SH-SY5Y (cell line): ENCODE measurements around the gene FOXJ3.

ENCODE experiments used
- GATA2 ChIP-seq: IDR thresholded peaks from 2 replicates; pipeline ENCODE4 v1.6.1; 2011; ENCODE audit warnings: mild to moderate bottlenecking, low read depth, low read length
- GATA3 ChIP-seq: IDR thresholded peaks from 2 replicates; pipeline ENCODE4 v1.6.1; 2011; ENCODE audit warnings: low read depth, mild to moderate bottlenecking, low read length, moderate library complexity

GRCh38 chr1:42240966-42241755, 93.9 kb downstream of the FOXJ3 start:
- no peak for TF ChIP-seq GATA2
- no peak for TF ChIP-seq GATA3
